C4-2B (cell line): ENCODE measurements around the gene CFAP410.

ENCODE experiments used
- CTCF ChIP-seq: fragments of 450-650 bp; conservative IDR thresholded peaks from 2 replicates; pipeline ENCODE4 v1.5.1; 2017; ENCODE audit warnings: mild to moderate bottlenecking
- ZFX ChIP-seq: fragments of 450-650 bp; IDR thresholded peaks from 2 replicates; pipeline ENCODE4 v1.6.1; 2017

- no peak for TF ChIP-seq CTCF
- TF ChIP-seq ZFX = no peak
These were observed 25.2 kb upstream of the CFAP410 start for GRCh38 chr21:44364151-44365053.
